DND-41 (cell line): Measurements from ENCODE around the gene DRC7.

ENCODE experiments used
- EZH2 ChIP-seq: IDR thresholded peaks from 3 replicates; pipeline ENCODE4 v1.6.1; 2012; ENCODE audit warnings: borderline replicate concordance, low read depth, mild to moderate bottlenecking, moderate library complexity, low read length, inconsistent platforms; ENCODE audit not compliant: severe bottlenecking
- TF ChIP-seq, protein P1 (sequence below): IDR thresholded peaks from 2 replicates; pipeline ENCODE4 v1.5.1; 2012; ENCODE audit warnings: borderline replicate concordance, low read length, moderate library complexity, mild to moderate bottlenecking; ENCODE audit not compliant: poor library complexity, severe bottlenecking; ENCODE audit errors: extremely low read depth

DNA sequence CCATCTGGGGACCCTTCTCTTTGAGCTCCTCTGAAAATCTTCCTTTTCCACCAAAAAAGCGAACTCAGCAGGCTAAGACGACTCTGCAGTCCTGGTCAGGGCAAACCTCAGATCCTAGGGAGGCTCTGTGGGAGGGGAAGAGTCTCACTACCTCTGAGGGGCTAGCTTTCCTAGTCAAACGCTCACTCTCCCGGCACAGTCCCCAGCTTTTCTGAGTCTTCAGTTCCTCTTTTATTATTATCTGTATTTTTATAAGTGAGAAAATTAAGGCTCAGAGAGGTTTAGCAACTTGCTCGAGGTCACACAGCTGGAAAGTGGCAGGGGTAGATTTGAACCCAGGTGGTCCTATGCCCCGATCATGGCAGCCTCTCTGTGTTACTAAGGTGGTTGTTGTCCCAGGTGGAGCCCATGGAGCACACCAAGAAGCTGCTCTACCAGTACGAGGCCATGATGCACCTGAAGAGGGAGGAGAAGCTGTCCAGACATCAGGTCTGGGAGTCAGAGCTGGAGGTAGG is 31.9 kb downstream of the DRC7 start:
- TF ChIP-seq, protein P1, sequence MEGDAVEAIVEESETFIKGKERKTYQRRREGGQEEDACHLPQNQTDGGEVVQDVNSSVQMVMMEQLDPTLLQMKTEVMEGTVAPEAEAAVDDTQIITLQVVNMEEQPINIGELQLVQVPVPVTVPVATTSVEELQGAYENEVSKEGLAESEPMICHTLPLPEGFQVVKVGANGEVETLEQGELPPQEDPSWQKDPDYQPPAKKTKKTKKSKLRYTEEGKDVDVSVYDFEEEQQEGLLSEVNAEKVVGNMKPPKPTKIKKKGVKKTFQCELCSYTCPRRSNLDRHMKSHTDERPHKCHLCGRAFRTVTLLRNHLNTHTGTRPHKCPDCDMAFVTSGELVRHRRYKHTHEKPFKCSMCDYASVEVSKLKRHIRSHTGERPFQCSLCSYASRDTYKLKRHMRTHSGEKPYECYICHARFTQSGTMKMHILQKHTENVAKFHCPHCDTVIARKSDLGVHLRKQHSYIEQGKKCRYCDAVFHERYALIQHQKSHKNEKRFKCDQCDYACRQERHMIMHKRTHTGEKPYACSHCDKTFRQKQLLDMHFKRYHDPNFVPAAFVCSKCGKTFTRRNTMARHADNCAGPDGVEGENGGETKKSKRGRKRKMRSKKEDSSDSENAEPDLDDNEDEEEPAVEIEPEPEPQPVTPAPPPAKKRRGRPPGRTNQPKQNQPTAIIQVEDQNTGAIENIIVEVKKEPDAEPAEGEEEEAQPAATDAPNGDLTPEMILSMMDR: no peak
- TF ChIP-seq EZH2: no peak
